IMR-90 (cell line): ENCODE data around the gene EPB41L3. TPM values are rescaled to one million over a fixed set of nuclear protein-coding genes. Genes with fewer than 3 reads are reported as not detected.

Experiments used
- ATAC-seq: fragments of 200-7000 bp; cut with Tn5 transposase; 2 replicates; pipeline ENCODE4 v1.9.1; 2020; ENCODE audit warnings: low read depth, mild to moderate bottlenecking, moderate library complexity
- BruUV-seq: library from RNA; stranded (reverse); fragments of 400-500 nt; replicated peaks from 2 replicates; lab custom pipeline; 2021; lab: Mats Ljungman, UMichigan
- CTCF ChIA-PET: fragments of 300-600 bp; formaldehyde crosslinking; extraction: SDS; loops from one replicate; lab custom pipeline; 2021; ENCODE audit warnings: antibody characterized with exemption; lab: Yijun Ruan, JAX
- POLR2A ChIA-PET: fragments of 300-600 bp; sonication (Branson Sonifier 250); formaldehyde crosslinking; loops from one replicate; lab custom pipeline; 2022; ENCODE audit warnings: antibody characterized with exemption; ENCODE audit not compliant: unreplicated experiment; lab: Charles Lee
- DNase-seq: peaks from one replicate; pipeline ENCODE4 v3.0.0; 2013
- H2AFZ ChIP-seq: replicated peaks from 2 replicates; pipeline ENCODE3; 2013; ENCODE audit warnings: low read length, mild to moderate bottlenecking; ENCODE audit not compliant: poor library complexity
- H2AK5ac ChIP-seq: 2 replicates; pipeline ENCODE4 v1.6.1; 2013; ENCODE audit warnings: low read depth, low read length, inconsistent platforms
- H2AK9ac ChIP-seq: replicated peaks from 2 replicates; pipeline ENCODE3; 2013; ENCODE audit warnings: mild to moderate bottlenecking, low read depth, low read length, moderate library complexity; ENCODE audit not compliant: poor library complexity
- H2BK120ac ChIP-seq: 2 replicates; pipeline ENCODE4 v1.6.1; 2013; ENCODE audit warnings: low read depth, low read length, inconsistent platforms
- H2BK15ac ChIP-seq: 3 replicates; pipeline ENCODE4 v1.6.1; 2013; ENCODE audit warnings: low read depth, low read length, inconsistent platforms
- H2BK20ac ChIP-seq: 2 replicates; pipeline ENCODE4 v1.6.1; 2013; ENCODE audit warnings: low read depth, mild to moderate bottlenecking, inconsistent platforms, low read length, moderate library complexity
- H2BK5ac ChIP-seq: 2 replicates; pipeline ENCODE4 v1.6.1; 2013; ENCODE audit warnings: mild to moderate bottlenecking, low read depth, low read length, inconsistent platforms; ENCODE audit not compliant: poor library complexity, severe bottlenecking
- H3K14ac ChIP-seq: replicated peaks from 2 replicates; pipeline ENCODE4 v1.6.1; 2013; ENCODE audit warnings: low read depth, low read length, inconsistent platforms
- H3K18ac ChIP-seq: 2 replicates; pipeline ENCODE4 v1.6.1; 2013; ENCODE audit warnings: low read depth, low read length, control low read depth
- H3K23ac ChIP-seq: 2 replicates; pipeline ENCODE4 v1.6.1; 2013; ENCODE audit warnings: low read depth, low read length, inconsistent platforms
- H3K27ac ChIP-seq: 2 replicates; pipeline ENCODE4 v1.5.1; 2013; ENCODE audit warnings: mild to moderate bottlenecking, control low read depth, low read length; ENCODE audit not compliant: insufficient read depth
- H3K27me3 ChIP-seq: 2 replicates; pipeline ENCODE4 v1.6.1; 2013; ENCODE audit warnings: low read length; ENCODE audit not compliant: control insufficient read depth, insufficient read depth
- H3K36me3 ChIP-seq: 2 replicates; pipeline ENCODE4 v1.6.1; 2013; ENCODE audit warnings: low read length, mixed read lengths; ENCODE audit not compliant: control insufficient read depth, insufficient read depth
- H3K4ac ChIP-seq: 2 replicates; pipeline ENCODE4 v1.6.1; 2013; ENCODE audit warnings: low read depth, low read length, inconsistent platforms
- H3K4me1 ChIP-seq: 2 replicates; pipeline ENCODE4 v1.6.1; 2013; ENCODE audit warnings: low read length, mixed read lengths; ENCODE audit not compliant: control insufficient read depth, insufficient read depth
- H3K4me2 ChIP-seq: 2 replicates; pipeline ENCODE4 v1.6.1; 2013; ENCODE audit warnings: low read depth, mild to moderate bottlenecking, control low read depth, low read length, moderate library complexity
- H3K4me3 ChIP-seq: 2 replicates; pipeline ENCODE4 v1.5.1; 2013; ENCODE audit warnings: low read depth, mild to moderate bottlenecking, control low read depth, low read length, moderate library complexity; ENCODE audit not compliant: insufficient read depth
- H3K56ac ChIP-seq: 2 replicates; pipeline ENCODE4 v1.6.1; 2013; ENCODE audit warnings: low read length, inconsistent platforms; ENCODE audit not compliant: insufficient read depth; ENCODE audit errors: extremely low read depth
- H3K79me1 ChIP-seq, 2 experiments: 2 replicates each; pipeline ENCODE4 v1.6.1; 2013; ENCODE audit warnings: low read length in 2 of 2, inconsistent platforms in 1 of 2, low read depth in 1 of 2
- H3K9ac ChIP-seq: 2 replicates; pipeline ENCODE4 v1.6.1; 2013; ENCODE audit warnings: low read depth, low read length, control low read depth
- H3K9me1 ChIP-seq: 2 replicates; pipeline ENCODE4 v1.6.1; 2013; ENCODE audit warnings: low read length, inconsistent platforms; ENCODE audit not compliant: insufficient read depth
- H3K9me3 ChIP-seq: 2 replicates; pipeline ENCODE4 v1.6.1; 2013; ENCODE audit warnings: low read length; ENCODE audit not compliant: control insufficient read depth, insufficient read depth
- H4K20me1 ChIP-seq: 2 replicates; pipeline ENCODE4 v1.6.1; 2013; ENCODE audit warnings: low read length, inconsistent platforms; ENCODE audit not compliant: insufficient read depth
- H4K5ac ChIP-seq: 2 replicates; pipeline ENCODE4 v1.6.1; 2013; ENCODE audit warnings: mild to moderate bottlenecking, low read depth, low read length, control low read depth
- H4K8ac ChIP-seq, 2 experiments: 2 replicates each; pipeline ENCODE4 v1.6.1; 2013; ENCODE audit warnings: low read depth in 2 of 2, low read length in 2 of 2, control low read depth in 1 of 2, inconsistent platforms in 1 of 2
- H4K91ac ChIP-seq: 2 replicates; pipeline ENCODE4 v1.6.1; 2013; ENCODE audit warnings: low read depth, low read length, inconsistent platforms; ENCODE audit not compliant: insufficient read depth
- BHLHE40 ChIP-seq: fragments of 150-350 bp; IDR thresholded peaks from 2 replicates; pipeline ENCODE4 v1.6.1; 2016; ENCODE audit warnings: mild to moderate bottlenecking, low read depth, low read length
- ELK1 ChIP-seq: fragments of 150-350 bp; IDR thresholded peaks from 2 replicates; pipeline ENCODE4 v1.6.1; 2016; ENCODE audit warnings: low read depth, mild to moderate bottlenecking, low read length, moderate library complexity, borderline replicate concordance
- FOS ChIP-seq: fragments of 150-350 bp; IDR thresholded peaks from 2 replicates; pipeline ENCODE4 v1.6.1; 2016; ENCODE audit warnings: low read depth, low read length
- MAZ ChIP-seq: IDR thresholded peaks from 2 replicates; pipeline ENCODE4 v1.6.1; 2012; ENCODE audit warnings: low read depth, mild to moderate bottlenecking, low read length, improper control_type of control experiment, moderate library complexity, borderline replicate concordance
- POLR2A ChIP-seq: IDR thresholded peaks from 2 replicates; pipeline ENCODE4 v1.6.1; 2012; ENCODE audit warnings: mild to moderate bottlenecking, low read depth, low read length
- RAD21 ChIP-seq: IDR thresholded peaks from 2 replicates; pipeline ENCODE4 v1.6.1; 2012; ENCODE audit warnings: low read length, improper control_type of control experiment
- RFX5 ChIP-seq: IDR thresholded peaks from 2 replicates; pipeline ENCODE4 v1.8.0; 2012; ENCODE audit warnings: low read depth, mild to moderate bottlenecking, low read length, moderate library complexity
- SMC3 ChIP-seq: fragments of 150-350 bp; IDR thresholded peaks from 2 replicates; pipeline ENCODE4 v1.6.1; 2016; ENCODE audit warnings: low read depth, mild to moderate bottlenecking, antibody characterized with exemption, low read length, moderate library complexity
- WGBS, 2 experiments: methylation state at CpG; one replicate each; pipeline versions ENCODE4 v1.1.5 to v1.1.7; 2013; ENCODE audit warnings: missing lambda C conversion rate in 2 of 2; ENCODE audit not compliant: insufficient read length in 1 of 2; ENCODE audit errors: extremely low coverage in 2 of 2; 5-methylcytosine and 5-hydroxymethylcytosine counted together
- dilution Hi-C: fragments of 300-500 bp; cut with HindIII; formaldehyde crosslinking; loops from one replicate; pipeline ENCODE4 v1.14.3; 2018; ENCODE audit warnings: low sequenced_read_pairs; ENCODE audit not compliant: unreplicated experiment
- in situ Hi-C: fragments of 300-500 bp; cut with MboI; formaldehyde crosslinking; loops from 3 replicates; pipeline ENCODE4 v1.14.3; 2019; ENCODE audit warnings: low sequenced_read_pairs, inconsistent platforms, mixed read lengths
- intact Hi-C: fragments of 100-400 bp; cut with micrococcal nuclease; formaldehyde crosslinking; loops from 2 replicates; pipeline ENCODE4 v1.10.0; 2022
- polyA plus RNA-seq, 3 experiments: library from polyadenylated mRNA; depleted of rRNA; stranded (reverse); fragments of >200 nt; gene quantifications; 2 replicates each; pipeline ENCODE4 v1.2.3, GENCODE V29; 2012; ENCODE audit warnings: low replicate concordance in 1 of 3
- total RNA-seq: library from RNA; depleted of rRNA; stranded (reverse); fragments of >200 nt; gene quantifications from 2 replicates; pipeline ENCODE4 v1.2.3, GENCODE V29; 2012
- TF ChIP-seq, protein P1 (sequence below): conservative IDR thresholded peaks from 2 replicates; pipeline ENCODE4 v1.5.1; 2012; ENCODE audit warnings: mild to moderate bottlenecking, low read depth, low read length, improper control_type of control experiment
- TF ChIP-seq, protein P2 (sequence below): fragments of 150-350 bp; IDR thresholded peaks from 2 replicates; pipeline ENCODE4 v1.6.1; 2017; ENCODE audit warnings: mild to moderate bottlenecking, antibody characterized with exemption, low read length, low read depth

Gene EPB41L3
- total and polyA plus RNA-seq, 2 of the 4 experiments (the other 2 are of a cell fraction) = 36.6 to 70.3 TPM

GRCh38 chr18:5429681-5430080, 114.1 kb downstream of the EPB41L3 start:
- H3K36me3 ChIP-seq = peaks cover 4% of the 10 kb centered on the region; the same call in 1 of the 2 replicates
- no peak overlapping the region for H3K14ac ChIP-seq
- in situ Hi-C loops (no loop called here), intact Hi-C loops (loop anchor here (10.0 kb wide), 1 partner anchor 415 kb away; no protein-coding TSS in a partner anchor), dilution Hi-C loops (no loop called here)
- H3K27me3 ChIP-seq = no peaks in the 10 kb centered on the region
- no peak overlapping the region for H3K4ac ChIP-seq
- no peak overlapping the region for H2AK5ac ChIP-seq
- no TSS peak for BruUV-seq
- H3K9me1 ChIP-seq = no peaks in the 10 kb centered on the region
- ChIA-PET CTCF (no interaction called here), POLR2A (no interaction called here)
- no peak overlapping the region for H3K27ac ChIP-seq
- no peak overlapping the region for H4K5ac ChIP-seq
- DNase-seq (no peak), ATAC-seq (no peak)
- no peak overlapping the region for H3K4me3 ChIP-seq
- no peaks in the 10 kb centered on the region for H3K4me1 ChIP-seq
- H3K4me2 ChIP-seq = no peak overlapping the region
- H2BK20ac ChIP-seq = no peak overlapping the region
- no peak for TF ChIP-seq FOS
- TF ChIP-seq ELK1 = no peak
- TF ChIP-seq RAD21 = no peak
- TF ChIP-seq SMC3 = no peak
- TF ChIP-seq POLR2A = no peak
- TF ChIP-seq, protein P1, sequence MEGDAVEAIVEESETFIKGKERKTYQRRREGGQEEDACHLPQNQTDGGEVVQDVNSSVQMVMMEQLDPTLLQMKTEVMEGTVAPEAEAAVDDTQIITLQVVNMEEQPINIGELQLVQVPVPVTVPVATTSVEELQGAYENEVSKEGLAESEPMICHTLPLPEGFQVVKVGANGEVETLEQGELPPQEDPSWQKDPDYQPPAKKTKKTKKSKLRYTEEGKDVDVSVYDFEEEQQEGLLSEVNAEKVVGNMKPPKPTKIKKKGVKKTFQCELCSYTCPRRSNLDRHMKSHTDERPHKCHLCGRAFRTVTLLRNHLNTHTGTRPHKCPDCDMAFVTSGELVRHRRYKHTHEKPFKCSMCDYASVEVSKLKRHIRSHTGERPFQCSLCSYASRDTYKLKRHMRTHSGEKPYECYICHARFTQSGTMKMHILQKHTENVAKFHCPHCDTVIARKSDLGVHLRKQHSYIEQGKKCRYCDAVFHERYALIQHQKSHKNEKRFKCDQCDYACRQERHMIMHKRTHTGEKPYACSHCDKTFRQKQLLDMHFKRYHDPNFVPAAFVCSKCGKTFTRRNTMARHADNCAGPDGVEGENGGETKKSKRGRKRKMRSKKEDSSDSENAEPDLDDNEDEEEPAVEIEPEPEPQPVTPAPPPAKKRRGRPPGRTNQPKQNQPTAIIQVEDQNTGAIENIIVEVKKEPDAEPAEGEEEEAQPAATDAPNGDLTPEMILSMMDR = no peak
- TF ChIP-seq RFX5 = no peak
- no peak for TF ChIP-seq BHLHE40
- no peak for TF ChIP-seq MAZ
- TF ChIP-seq, protein P2, sequence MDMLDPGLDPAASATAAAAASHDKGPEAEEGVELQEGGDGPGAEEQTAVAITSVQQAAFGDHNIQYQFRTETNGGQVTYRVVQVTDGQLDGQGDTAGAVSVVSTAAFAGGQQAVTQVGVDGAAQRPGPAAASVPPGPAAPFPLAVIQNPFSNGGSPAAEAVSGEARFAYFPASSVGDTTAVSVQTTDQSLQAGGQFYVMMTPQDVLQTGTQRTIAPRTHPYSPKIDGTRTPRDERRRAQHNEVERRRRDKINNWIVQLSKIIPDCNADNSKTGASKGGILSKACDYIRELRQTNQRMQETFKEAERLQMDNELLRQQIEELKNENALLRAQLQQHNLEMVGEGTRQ = no peak
- no CpG with 5 or more reads among the region's 7 CpGs for WGBS, 2 experiments
- H3K9ac ChIP-seq = no peak overlapping the region
- H2BK5ac ChIP-seq = no peak overlapping the region
- H3K56ac ChIP-seq = no peak overlapping the region
- no peak overlapping the region for H3K23ac ChIP-seq
- peaks cover 0 to 5% of the 10 kb centered on the region in 2 experiments; a peak in 1 of 4 replicates for H3K79me1 ChIP-seq
- no peak overlapping the region for H2AK9ac ChIP-seq
- H2BK15ac ChIP-seq = no peak overlapping the region
- no peak overlapping the region for H4K8ac ChIP-seq
- no peaks in the 10 kb centered on the region for H4K20me1 ChIP-seq
- no peak overlapping the region for H4K91ac ChIP-seq
- H3K9me3 ChIP-seq = no peaks in the 10 kb centered on the region
- H2AFZ ChIP-seq = no peak overlapping the region
- no peak overlapping the region for H2BK120ac ChIP-seq
- H3K18ac ChIP-seq = no peak overlapping the region
